GM12878 (cell line): Measurements from ENCODE around the gene TAS2R3. TPM values are rescaled to one million over a fixed set of nuclear protein-coding genes. Genes with fewer than 3 reads are reported as not detected.

Source experiments
- ATAC-seq: fragments of 200-7000 bp; cut with Tn5 transposase; 3 replicates; pipeline ENCODE4 v1.9.1; 2020; ENCODE audit warnings: mild to moderate bottlenecking, moderate library complexity
- BruUV-seq: library from RNA; stranded (reverse); fragments of 400-500 nt; replicated peaks from 2 replicates; lab custom pipeline; 2021; lab: Mats Ljungman, UMichigan
- CTCF ChIA-PET: fragments of 300-600 bp; sonication (Branson Sonifier 250); formaldehyde crosslinking; extraction: SDS; loops from one replicate; lab custom pipeline; 2021; ENCODE audit warnings: inconsistent platforms; lab: Yijun Ruan, JAX
- POLR2A ChIA-PET: fragments of 350-600 bp; formaldehyde crosslinking; extraction: SDS; loops from one replicate; lab custom pipeline; 2021; ENCODE audit warnings: inconsistent platforms; lab: Charles Lee
- RAD21 ChIA-PET: fragments of 300-600 bp; sonication (Branson Sonifier 250); formaldehyde crosslinking; loops from one replicate; lab custom pipeline; 2023; ENCODE audit warnings: antibody characterized with exemption; ENCODE audit not compliant: unreplicated experiment; lab: Charles Lee
- SMC1A ChIA-PET: fragments of 300-600 bp; sonication (Branson Sonifier 250); formaldehyde crosslinking; loops from one replicate; lab custom pipeline; 2023; ENCODE audit not compliant: unreplicated experiment, uncharacterized antibody; lab: Charles Lee
- DNase-seq: peaks from one replicate; pipeline ENCODE4 v3.0.0-alpha.2; 2011; ENCODE audit warnings: low read depth, low spot score
- FAIRE-seq: peaks from 3 replicates; lab custom pipeline; 2011; peaks lifted over from hg19 to GRCh38; lab: Jason Lieb, UNC
- H2AFZ ChIP-seq: 2 replicates; pipeline ENCODE4 v1.6.0; 2011; ENCODE audit warnings: low read depth, low read length, control low read depth; ENCODE audit not compliant: control insufficient read depth
- H3K27ac ChIP-seq: 2 replicates; pipeline ENCODE4 v1.5.1; 2011; ENCODE audit warnings: control low read depth; ENCODE audit not compliant: control insufficient read depth, insufficient read depth
- H3K27me3 ChIP-seq, 2 experiments: replicated peaks in 1 of 2; 2 replicates each; pipeline versions ENCODE4 v1.6.0 to v1.6.1; 2011; ENCODE audit warnings: low read length in 1 of 2; ENCODE audit not compliant: control insufficient read depth in 2 of 2, insufficient read depth in 2 of 2
- H3K36me3 ChIP-seq, 2 experiments: 2 replicates each; pipeline ENCODE4 v1.5.1; 2011; ENCODE audit warnings: low read length in 1 of 2; ENCODE audit not compliant: control insufficient read depth in 2 of 2, insufficient read depth in 2 of 2
- H3K4me1 ChIP-seq: 2 replicates; pipeline ENCODE4 v1.6.1; 2011; ENCODE audit warnings: mild to moderate bottlenecking, low read length, moderate library complexity, mixed read lengths; ENCODE audit not compliant: control insufficient read depth, insufficient read depth
- H3K4me2 ChIP-seq: 2 replicates; pipeline ENCODE4 v1.6.0; 2011; ENCODE audit warnings: control low read depth; ENCODE audit not compliant: control insufficient read depth, insufficient read depth
- H3K4me3 ChIP-seq: fragments of 200-600 bp; sonication (generic); 2 replicates; pipeline ENCODE4 v1.5.1; 2016
- H3K79me2 ChIP-seq: 2 replicates; pipeline ENCODE4 v1.6.0; 2011; ENCODE audit warnings: low read length; ENCODE audit not compliant: control insufficient read depth, insufficient read depth
- H3K9ac ChIP-seq: 2 replicates; pipeline ENCODE4 v1.8.0; 2011; ENCODE audit warnings: low read length, control low read depth, mixed read lengths; ENCODE audit not compliant: control insufficient read depth, insufficient read depth
- H3K9me3 ChIP-seq: replicated peaks from 3 replicates; pipeline ENCODE4 v1.5.1; 2011; ENCODE audit warnings: mild to moderate bottlenecking, low read length; ENCODE audit not compliant: control insufficient read depth, insufficient read depth
- H4K20me1 ChIP-seq: 2 replicates; pipeline ENCODE4 v1.6.0; 2011; ENCODE audit not compliant: control insufficient read depth, insufficient read depth
- CREM ChIP-seq: IDR thresholded peaks from 2 replicates; pipeline ENCODE4 v1.6.1; 2014; ENCODE audit warnings: antibody characterized with exemption, low read depth
- FOS ChIP-seq: IDR thresholded peaks from 3 replicates; pipeline ENCODE4 v1.6.1; 2011; ENCODE audit warnings: borderline replicate concordance; ENCODE audit not compliant: insufficient read length; ENCODE audit errors: extremely low read depth
- HDAC2 ChIP-seq: fragments of 200-600 bp; sonication (generic); IDR thresholded peaks from 2 replicates; pipeline ENCODE4 v1.6.1; 2017
- PAX8 ChIP-seq: fragments of 450-650 bp; IDR thresholded peaks from 2 replicates; pipeline ENCODE4 v1.6.1; 2017; ENCODE audit warnings: mild to moderate bottlenecking, moderate library complexity
- SIX5 ChIP-seq: IDR thresholded peaks from 2 replicates; pipeline ENCODE4 v1.6.1; 2011; ENCODE audit warnings: mild to moderate bottlenecking, low read depth, low read length, moderate library complexity; ENCODE audit not compliant: severe bottlenecking
- TCF3 ChIP-seq: IDR thresholded peaks from 2 replicates; pipeline ENCODE4 v1.6.1; 2012; ENCODE audit warnings: low read depth, mild to moderate bottlenecking, low read length, borderline replicate concordance; ENCODE audit not compliant: insufficient read depth
- YY1 ChIP-seq: IDR thresholded peaks from 2 replicates; pipeline ENCODE4 v1.6.1; 2011; ENCODE audit warnings: low read depth, mild to moderate bottlenecking, low read length
- ZNF217 ChIP-seq: fragments of 450-650 bp; IDR thresholded peaks from 2 replicates; pipeline ENCODE4 v1.6.1; 2017; ENCODE audit warnings: antibody characterized with exemption, mild to moderate bottlenecking
- WGBS: methylation state at CpG from one replicate; pipeline ENCODE4 v1.1.6; 2016; ENCODE audit warnings: low lambda C conversion rate; ENCODE audit not compliant: insufficient replicate concordance, insufficient coverage; ENCODE audit errors: missing lambda C conversion rate; 5-methylcytosine and 5-hydroxymethylcytosine counted together
- in situ Hi-C: fragments of 300-500 bp; cut with MboI; formaldehyde crosslinking; loops from 9 replicates; pipeline ENCODE4 v1.14.3; 2018; ENCODE audit warnings: mixed read lengths
- intact Hi-C: fragments of 100-400 bp; cut with micrococcal nuclease; formaldehyde crosslinking; loops from one replicate; pipeline ENCODE4 v1.14.2; 2022; ENCODE audit not compliant: unreplicated experiment
- polyA plus RNA-seq, 11 experiments: library from polyadenylated mRNA; depleted of rRNA in 4 of 11; unstranded in 6 of 11; stranded (reverse) in 5 of 11; fragments of >200 nt; fragmentation: Nextera tagmentation in 4 of 11; fragmentation: Illumina TruSeq in 1 of 11; extraction: Ambion mirVana in 4 of 11; extraction: Trizol in 1 of 11; gene quantifications; 1 replicate in 1 of 11; 2 replicates in 10 of 11; pipeline versions ENCODE4 v1.2.1 to v1.2.3, GENCODE V29; 2011 to 2016; ENCODE audit warnings: inconsistent platforms in 2 of 11, missing spikeins in 2 of 11, low read depth in 1 of 11
- total RNA-seq, 4 experiments: library from RNA; depleted of rRNA in 3 of 4; stranded (reverse); fragments of >200 nt in 3 of 4; fragmentation: Illumina TruSeq in 1 of 4; extraction: Trizol in 1 of 4; gene quantifications; 2 replicates each; pipeline versions ENCODE4 v1.2.1 to v1.2.3, GENCODE V29; 2013 to 2021
- TF ChIP-seq, protein P1 (sequence below): fragments of 450-650 bp; IDR thresholded peaks from 2 replicates; pipeline ENCODE4 v1.6.1; 2018; ENCODE audit warnings: mild to moderate bottlenecking, low read depth, moderate library complexity; ENCODE audit not compliant: partially characterized antibody
- TF ChIP-seq, protein P2 (sequence below): fragments of 150-350 bp; IDR thresholded peaks from 2 replicates; pipeline ENCODE4 v1.6.1; 2014; ENCODE audit warnings: mild to moderate bottlenecking, low read depth, low read length
- TF ChIP-seq, protein P3 (sequence below): IDR thresholded peaks from 2 replicates; pipeline ENCODE4 v1.6.1; 2012; ENCODE audit warnings: low read length, inconsistent platforms
- TF ChIP-seq, protein P4 (sequence below), 3 experiments: IDR thresholded peaks in 2 of 3; conservative IDR thresholded peaks in 1 of 3; 2 replicates each; pipeline ENCODE4 v1.5.1; 2011; ENCODE audit warnings: low read depth in 3 of 3, low read length in 3 of 3, mild to moderate bottlenecking in 3 of 3, control low read depth in 2 of 3, moderate library complexity in 2 of 3, inconsistent platforms in 1 of 3, mixed read lengths in 1 of 3; ENCODE audit not compliant: control insufficient read depth in 2 of 3, insufficient read depth in 1 of 3; ENCODE audit errors: extremely low read depth in 1 of 3
- TF ChIP-seq, protein P5 (sequence below): fragments of 150-350 bp; IDR thresholded peaks from 2 replicates; pipeline ENCODE4 v1.6.1; 2016; ENCODE audit warnings: low read depth, low read length

TAS2R3 gene
- total and polyA plus RNA-seq, 10 of the 15 experiments (the other 5 are each of a cell fraction or from before 2014, with no cell fraction given), result 0.21 to 1.1 (median 0.55) TPM; not detected in 4

DNA sequence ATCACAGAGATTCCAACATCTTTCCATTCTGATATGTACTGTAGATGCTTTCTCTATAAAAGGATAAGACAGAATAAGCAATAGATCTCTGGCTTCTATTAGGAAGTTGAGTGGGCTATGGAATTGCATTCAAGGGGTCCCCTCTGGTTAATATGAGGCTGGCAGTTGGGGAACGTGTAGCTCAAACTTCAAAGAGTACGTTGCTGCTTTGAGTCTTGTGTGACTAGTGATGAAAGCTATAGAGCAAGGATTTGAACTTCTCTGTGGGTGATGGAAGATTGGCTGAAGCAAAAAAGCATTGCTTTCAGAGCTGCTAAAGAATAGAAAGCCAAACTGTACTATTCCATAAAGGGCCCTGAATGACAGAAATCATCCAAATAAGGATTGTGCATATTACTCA is 49.3 kb upstream of the TAS2R3 start:
- intact Hi-C loops (no loop called here), in situ Hi-C loops (no loop called here)
- Histone ChIP-seq H3K9ac (no peak overlapping the region), H3K4me1 (no peaks in the 10 kb centered on the region), H3K27me3 (no peaks in the 10 kb centered on the region; a peak in 1 of 4 replicates), H2AFZ (no peak overlapping the region), H3K4me2 (no peak overlapping the region), H3K9me3 (no peaks in the 10 kb centered on the region), H3K36me3 (no peaks in the 10 kb centered on the region), H4K20me1 (no peaks in the 10 kb centered on the region), H3K79me2 (no peaks in the 10 kb centered on the region), H3K27ac (no peak overlapping the region), H3K4me3 (no peak overlapping the region)
- 41% methylated on average over 2 of the region's 2 CpGs for WGBS
- SMC1A ChIA-PET, result interaction anchor here (0.8 to 2.2 kb wide), 3 partner anchors 9 to 36 kb away, joined by 3 to 6 read pairs (median 5); partner anchors contain the start of gene SSBP1
- FAIRE-seq (no peak), ATAC-seq (no peak), DNase-seq (no peak)
- POLR2A ChIA-PET, result no interaction called here
- RAD21 ChIA-PET, result no interaction called here
- no TSS peak for BruUV-seq
- CTCF ChIA-PET, result interaction anchor here (1.2 to 2.5 kb wide), 4 partner anchors 16 to 60 kb away, joined by 4 to 12 read pairs (median 7); partner anchors contain the start of gene SSBP1
- TF ChIP-seq, protein P1, sequence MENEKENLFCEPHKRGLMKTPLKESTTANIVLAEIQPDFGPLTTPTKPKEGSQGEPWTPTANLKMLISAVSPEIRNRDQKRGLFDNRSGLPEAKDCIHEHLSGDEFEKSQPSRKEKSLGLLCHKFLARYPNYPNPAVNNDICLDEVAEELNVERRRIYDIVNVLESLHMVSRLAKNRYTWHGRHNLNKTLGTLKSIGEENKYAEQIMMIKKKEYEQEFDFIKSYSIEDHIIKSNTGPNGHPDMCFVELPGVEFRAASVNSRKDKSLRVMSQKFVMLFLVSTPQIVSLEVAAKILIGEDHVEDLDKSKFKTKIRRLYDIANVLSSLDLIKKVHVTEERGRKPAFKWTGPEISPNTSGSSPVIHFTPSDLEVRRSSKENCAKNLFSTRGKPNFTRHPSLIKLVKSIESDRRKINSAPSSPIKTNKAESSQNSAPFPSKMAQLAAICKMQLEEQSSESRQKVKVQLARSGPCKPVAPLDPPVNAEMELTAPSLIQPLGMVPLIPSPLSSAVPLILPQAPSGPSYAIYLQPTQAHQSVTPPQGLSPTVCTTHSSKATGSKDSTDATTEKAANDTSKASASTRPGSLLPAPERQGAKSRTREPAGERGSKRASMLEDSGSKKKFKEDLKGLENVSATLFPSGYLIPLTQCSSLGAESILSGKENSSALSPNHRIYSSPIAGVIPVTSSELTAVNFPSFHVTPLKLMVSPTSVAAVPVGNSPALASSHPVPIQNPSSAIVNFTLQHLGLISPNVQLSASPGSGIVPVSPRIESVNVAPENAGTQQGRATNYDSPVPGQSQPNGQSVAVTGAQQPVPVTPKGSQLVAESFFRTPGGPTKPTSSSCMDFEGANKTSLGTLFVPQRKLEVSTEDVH, result no peak
- no peak for TF ChIP-seq PAX8
- TF ChIP-seq, protein P2, sequence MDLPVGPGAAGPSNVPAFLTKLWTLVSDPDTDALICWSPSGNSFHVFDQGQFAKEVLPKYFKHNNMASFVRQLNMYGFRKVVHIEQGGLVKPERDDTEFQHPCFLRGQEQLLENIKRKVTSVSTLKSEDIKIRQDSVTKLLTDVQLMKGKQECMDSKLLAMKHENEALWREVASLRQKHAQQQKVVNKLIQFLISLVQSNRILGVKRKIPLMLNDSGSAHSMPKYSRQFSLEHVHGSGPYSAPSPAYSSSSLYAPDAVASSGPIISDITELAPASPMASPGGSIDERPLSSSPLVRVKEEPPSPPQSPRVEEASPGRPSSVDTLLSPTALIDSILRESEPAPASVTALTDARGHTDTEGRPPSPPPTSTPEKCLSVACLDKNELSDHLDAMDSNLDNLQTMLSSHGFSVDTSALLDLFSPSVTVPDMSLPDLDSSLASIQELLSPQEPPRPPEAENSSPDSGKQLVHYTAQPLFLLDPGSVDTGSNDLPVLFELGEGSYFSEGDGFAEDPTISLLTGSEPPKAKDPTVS, result no peak
- TF ChIP-seq FOS, result no peak
- TF ChIP-seq, protein P3, sequence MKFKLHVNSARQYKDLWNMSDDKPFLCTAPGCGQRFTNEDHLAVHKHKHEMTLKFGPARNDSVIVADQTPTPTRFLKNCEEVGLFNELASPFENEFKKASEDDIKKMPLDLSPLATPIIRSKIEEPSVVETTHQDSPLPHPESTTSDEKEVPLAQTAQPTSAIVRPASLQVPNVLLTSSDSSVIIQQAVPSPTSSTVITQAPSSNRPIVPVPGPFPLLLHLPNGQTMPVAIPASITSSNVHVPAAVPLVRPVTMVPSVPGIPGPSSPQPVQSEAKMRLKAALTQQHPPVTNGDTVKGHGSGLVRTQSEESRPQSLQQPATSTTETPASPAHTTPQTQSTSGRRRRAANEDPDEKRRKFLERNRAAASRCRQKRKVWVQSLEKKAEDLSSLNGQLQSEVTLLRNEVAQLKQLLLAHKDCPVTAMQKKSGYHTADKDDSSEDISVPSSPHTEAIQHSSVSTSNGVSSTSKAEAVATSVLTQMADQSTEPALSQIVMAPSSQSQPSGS, result no peak
- no peak for TF ChIP-seq YY1
- TF ChIP-seq, protein P4, sequence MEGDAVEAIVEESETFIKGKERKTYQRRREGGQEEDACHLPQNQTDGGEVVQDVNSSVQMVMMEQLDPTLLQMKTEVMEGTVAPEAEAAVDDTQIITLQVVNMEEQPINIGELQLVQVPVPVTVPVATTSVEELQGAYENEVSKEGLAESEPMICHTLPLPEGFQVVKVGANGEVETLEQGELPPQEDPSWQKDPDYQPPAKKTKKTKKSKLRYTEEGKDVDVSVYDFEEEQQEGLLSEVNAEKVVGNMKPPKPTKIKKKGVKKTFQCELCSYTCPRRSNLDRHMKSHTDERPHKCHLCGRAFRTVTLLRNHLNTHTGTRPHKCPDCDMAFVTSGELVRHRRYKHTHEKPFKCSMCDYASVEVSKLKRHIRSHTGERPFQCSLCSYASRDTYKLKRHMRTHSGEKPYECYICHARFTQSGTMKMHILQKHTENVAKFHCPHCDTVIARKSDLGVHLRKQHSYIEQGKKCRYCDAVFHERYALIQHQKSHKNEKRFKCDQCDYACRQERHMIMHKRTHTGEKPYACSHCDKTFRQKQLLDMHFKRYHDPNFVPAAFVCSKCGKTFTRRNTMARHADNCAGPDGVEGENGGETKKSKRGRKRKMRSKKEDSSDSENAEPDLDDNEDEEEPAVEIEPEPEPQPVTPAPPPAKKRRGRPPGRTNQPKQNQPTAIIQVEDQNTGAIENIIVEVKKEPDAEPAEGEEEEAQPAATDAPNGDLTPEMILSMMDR (IDR thresholded peaks at IDR 0.05 in 2 of 3, conservative IDR thresholded peaks at IDR 0.05 in 1 of 3; ENCODE audit: control insufficient read depth in 2 of 3, extremely low read depth in 1 of 3, insufficient read depth in 1 of 3, low read depth in 3 of 3, low read length in 3 of 3), result no peak
- no peak for TF ChIP-seq TCF3
- TF ChIP-seq ZNF217, result no peak
- TF ChIP-seq, protein P5, sequence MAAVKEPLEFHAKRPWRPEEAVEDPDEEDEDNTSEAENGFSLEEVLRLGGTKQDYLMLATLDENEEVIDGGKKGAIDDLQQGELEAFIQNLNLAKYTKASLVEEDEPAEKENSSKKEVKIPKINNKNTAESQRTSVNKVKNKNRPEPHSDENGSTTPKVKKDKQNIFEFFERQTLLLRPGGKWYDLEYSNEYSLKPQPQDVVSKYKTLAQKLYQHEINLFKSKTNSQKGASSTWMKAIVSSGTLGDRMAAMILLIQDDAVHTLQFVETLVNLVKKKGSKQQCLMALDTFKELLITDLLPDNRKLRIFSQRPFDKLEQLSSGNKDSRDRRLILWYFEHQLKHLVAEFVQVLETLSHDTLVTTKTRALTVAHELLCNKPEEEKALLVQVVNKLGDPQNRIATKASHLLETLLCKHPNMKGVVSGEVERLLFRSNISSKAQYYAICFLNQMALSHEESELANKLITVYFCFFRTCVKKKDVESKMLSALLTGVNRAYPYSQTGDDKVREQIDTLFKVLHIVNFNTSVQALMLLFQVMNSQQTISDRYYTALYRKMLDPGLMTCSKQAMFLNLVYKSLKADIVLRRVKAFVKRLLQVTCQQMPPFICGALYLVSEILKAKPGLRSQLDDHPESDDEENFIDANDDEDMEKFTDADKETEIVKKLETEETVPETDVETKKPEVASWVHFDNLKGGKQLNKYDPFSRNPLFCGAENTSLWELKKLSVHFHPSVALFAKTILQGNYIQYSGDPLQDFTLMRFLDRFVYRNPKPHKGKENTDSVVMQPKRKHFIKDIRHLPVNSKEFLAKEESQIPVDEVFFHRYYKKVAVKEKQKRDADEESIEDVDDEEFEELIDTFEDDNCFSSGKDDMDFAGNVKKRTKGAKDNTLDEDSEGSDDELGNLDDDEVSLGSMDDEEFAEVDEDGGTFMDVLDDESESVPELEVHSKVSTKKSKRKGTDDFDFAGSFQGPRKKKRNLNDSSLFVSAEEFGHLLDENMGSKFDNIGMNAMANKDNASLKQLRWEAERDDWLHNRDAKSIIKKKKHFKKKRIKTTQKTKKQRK, result no peak
- no peak for TF ChIP-seq CREM
- TF ChIP-seq SIX5, result no peak
- TF ChIP-seq HDAC2, result no peak
